H1 (cell line): ENCODE data around the gene ELL2. TPM values are rescaled to one million over a fixed set of nuclear protein-coding genes. Genes with fewer than 3 reads are reported as not detected.

Experiments
- CTCF ChIA-PET: fragments of 300-600 bp; sonication (Branson Sonifier 250); formaldehyde crosslinking; loops from one replicate; lab custom pipeline; 2021; ENCODE audit not compliant: partially characterized antibody; lab: Charles Lee
- POLR2A ChIA-PET: fragments of 300-600 bp; sonication (Branson Sonifier 250); formaldehyde crosslinking; loops from one replicate; lab custom pipeline; 2021; ENCODE audit warnings: inconsistent platforms; ENCODE audit not compliant: partially characterized antibody; lab: Charles Lee
- DNase-seq, 2 experiments: peaks; one replicate each; pipeline versions ENCODE4 v3.0.0 to v3.0.0-alpha.2; 2010 to 2022; ENCODE audit warnings: low spot score in 2 of 2, low read depth in 1 of 2, mixed read lengths in 1 of 2
- FAIRE-seq: peaks from 2 replicates; lab custom pipeline; 2011; peaks lifted over from hg19 to GRCh38; lab: Jason Lieb, UNC
- H2AFZ ChIP-seq: 2 replicates; pipeline ENCODE4 v1.8.1; 2012; ENCODE audit warnings: low read length, inconsistent platforms
- H2AK5ac ChIP-seq: 2 replicates; pipeline ENCODE4 v1.6.1; 2013; ENCODE audit warnings: low read depth, low read length
- H2BK120ac ChIP-seq: replicated peaks from 2 replicates; pipeline ENCODE3; 2013; ENCODE audit warnings: low read depth, low read length, inconsistent platforms
- H2BK12ac ChIP-seq: 2 replicates; pipeline ENCODE4 v1.6.1; 2013; ENCODE audit warnings: low read depth, low read length
- H2BK15ac ChIP-seq: 2 replicates; pipeline ENCODE4 v1.6.1; 2013; ENCODE audit warnings: low read length
- H2BK20ac ChIP-seq: 2 replicates; pipeline ENCODE4 v1.6.1; 2013; ENCODE audit warnings: low read length
- H2BK5ac ChIP-seq: 2 replicates; pipeline ENCODE4 v1.6.1; 2013; ENCODE audit warnings: low read depth, low read length
- H3K14ac ChIP-seq: 2 replicates; pipeline ENCODE4 v1.6.1; 2013; ENCODE audit warnings: inconsistent platforms; ENCODE audit not compliant: insufficient read length
- H3K18ac ChIP-seq: 2 replicates; pipeline ENCODE4 v1.6.1; 2013; ENCODE audit warnings: low read length; ENCODE audit errors: extremely low read depth
- H3K23ac ChIP-seq: 2 replicates; pipeline ENCODE4 v1.6.1; 2013; ENCODE audit warnings: inconsistent platforms; ENCODE audit not compliant: insufficient read length
- H3K23me2 ChIP-seq: 2 replicates; pipeline ENCODE4 v1.6.1; 2013; ENCODE audit warnings: low read depth, low read length
- H3K27ac ChIP-seq: 2 replicates; pipeline ENCODE4 v1.6.1; 2011; ENCODE audit warnings: low read depth, low read length, inconsistent platforms
- H3K27me3 ChIP-seq, 4 experiments: replicated peaks in 1 of 4; 1 replicate in 1 of 4; 2 replicates in 3 of 4; pipeline versions ENCODE4 v1.6.1 to v1.8.1; 2011 to 2013; ENCODE audit warnings: low read length in 3 of 4, mild to moderate bottlenecking in 3 of 4, inconsistent platforms in 2 of 4, mixed read lengths in 2 of 4, moderate library complexity in 1 of 4; ENCODE audit not compliant: control insufficient read depth in 3 of 4, insufficient read depth in 3 of 4; ENCODE audit errors: extremely low read depth in 1 of 4
- H3K36me3 ChIP-seq, 4 experiments: 2 replicates each; pipeline versions ENCODE4 v1.6.1 to v1.8.1; 2011 to 2013; ENCODE audit warnings: mild to moderate bottlenecking in 4 of 4, low read length in 3 of 4, moderate library complexity in 2 of 4, control low read depth in 1 of 4, inconsistent platforms in 1 of 4; ENCODE audit not compliant: insufficient read depth in 4 of 4, control insufficient read depth in 2 of 4
- H3K4ac ChIP-seq: replicated peaks from 2 replicates; pipeline ENCODE3; 2013; ENCODE audit warnings: low read length, low read depth, mixed read lengths, inconsistent platforms; ENCODE audit not compliant: insufficient read length
- H3K4me1 ChIP-seq, 4 experiments: replicated peaks in 1 of 4; 1 replicate in 1 of 4; 2 replicates in 3 of 4; pipeline versions ENCODE4 v1.6.1 to v1.8.1; 2011 to 2013; ENCODE audit warnings: low read length in 3 of 4, inconsistent platforms in 2 of 4, mixed read lengths in 1 of 4; ENCODE audit not compliant: insufficient read depth in 4 of 4, control insufficient read depth in 3 of 4
- H3K4me2 ChIP-seq, 2 experiments: 2 replicates each; pipeline versions ENCODE4 v1.6.1 to v1.8.1; 2011 to 2013; ENCODE audit warnings: low read depth in 2 of 2, low read length in 2 of 2, control low read depth in 1 of 2, inconsistent platforms in 1 of 2, mild to moderate bottlenecking in 1 of 2; ENCODE audit not compliant: insufficient read depth in 1 of 2
- H3K4me3 ChIP-seq, 4 experiments: fragments of 200-600, 300-600 bp in 1 of 4; sonication (generic), shearing (Covaris generic), sonication (Bioruptor Twin) in 1 of 4; 2 replicates each; pipeline versions ENCODE4 v1.5.1 to v1.8.1; 2011 to 2016; ENCODE audit warnings: low read length in 4 of 4, low read depth in 3 of 4, control low read depth in 2 of 4, inconsistent platforms in 2 of 4, mild to moderate bottlenecking in 2 of 4, mixed read lengths in 1 of 4, moderate library complexity in 1 of 4; ENCODE audit not compliant: insufficient read depth in 2 of 4; ENCODE audit errors: extremely low read depth in 1 of 4
- H3K56ac ChIP-seq: replicated peaks from 2 replicates; pipeline ENCODE3; 2013; ENCODE audit warnings: low read depth, mild to moderate bottlenecking, mixed read lengths, low read length, inconsistent platforms; ENCODE audit not compliant: insufficient read length
- H3K79me1 ChIP-seq: 2 replicates; pipeline ENCODE4 v1.6.1; 2013; ENCODE audit warnings: low read depth, low read length, control low read depth
- H3K79me2 ChIP-seq, 2 experiments: 2 replicates each; pipeline versions ENCODE4 v1.6.1 to v1.8.1; 2012 to 2013; ENCODE audit warnings: low read length in 2 of 2, mild to moderate bottlenecking in 2 of 2, inconsistent platforms in 1 of 2; ENCODE audit not compliant: insufficient read depth in 2 of 2, control insufficient read depth in 1 of 2
- H3K9ac ChIP-seq, 4 experiments: replicated peaks in 1 of 4; 1 replicate in 1 of 4; 2 replicates in 3 of 4; pipeline versions ENCODE4 v1.6.1 to v1.8.1; 2011 to 2013; ENCODE audit warnings: low read depth in 3 of 4, low read length in 3 of 4, control low read depth in 2 of 4, mild to moderate bottlenecking in 2 of 4, moderate library complexity in 2 of 4, inconsistent platforms in 1 of 4; ENCODE audit errors: extremely low read depth in 1 of 4
- H3K9me3 ChIP-seq, 2 experiments: 2 replicates each; pipeline versions ENCODE4 v1.6.1 to v1.8.1; 2012 to 2013; ENCODE audit warnings: mild to moderate bottlenecking in 2 of 2, moderate library complexity in 2 of 2, control low read depth in 1 of 2, inconsistent platforms in 1 of 2, low read depth in 1 of 2, low read length in 1 of 2, mixed read lengths in 1 of 2; ENCODE audit not compliant: insufficient read depth in 2 of 2
- H4K20me1 ChIP-seq, 2 experiments: replicated peaks in 1 of 2; 2 replicates each; pipeline versions ENCODE3 to v1.8.1; 2011 to 2013; ENCODE audit warnings: inconsistent platforms in 2 of 2, low read length in 2 of 2, mild to moderate bottlenecking in 1 of 2; ENCODE audit not compliant: insufficient read depth in 2 of 2, control insufficient read depth in 1 of 2
- H4K5ac ChIP-seq: 2 replicates; pipeline ENCODE4 v1.6.1; 2013; ENCODE audit warnings: low read length, low read depth, mixed read lengths, inconsistent platforms; ENCODE audit not compliant: insufficient read length
- H4K8ac ChIP-seq: 2 replicates; pipeline ENCODE4 v1.8.0; 2013; ENCODE audit warnings: mild to moderate bottlenecking, moderate library complexity, low read length, inconsistent platforms; ENCODE audit not compliant: insufficient read depth; ENCODE audit errors: extremely low read depth
- H4K91ac ChIP-seq: replicated peaks from 2 replicates; pipeline ENCODE3; 2013; ENCODE audit warnings: low read length, mixed read lengths, inconsistent platforms; ENCODE audit not compliant: insufficient read length
- ATF3 ChIP-seq: IDR thresholded peaks from 2 replicates; pipeline ENCODE4 v1.6.1; 2011; ENCODE audit warnings: low read depth, mild to moderate bottlenecking, low read length; ENCODE audit not compliant: insufficient read depth
- BCL11A ChIP-seq, 2 experiments: IDR thresholded peaks; one replicate each; pipeline ENCODE4 v1.6.1; 2011; ENCODE audit warnings: low read depth in 2 of 2, low read length in 2 of 2, mild to moderate bottlenecking in 2 of 2
- BRCA1 ChIP-seq: IDR thresholded peaks from 2 replicates; pipeline ENCODE4 v1.6.1; 2012; ENCODE audit warnings: low read depth, low read length, improper control_type of control experiment
- CBX5 ChIP-seq: fragments of 300-800, 300-1000 bp; sonication (generic); IDR thresholded peaks from 2 replicates; pipeline ENCODE4 v1.7.1; 2016; ENCODE audit warnings: antibody characterized with exemption, low read length, low read depth
- CHD2 ChIP-seq: IDR thresholded peaks from 2 replicates; pipeline ENCODE4 v1.6.1; 2012; ENCODE audit warnings: low read length, improper control_type of control experiment
- FOSL1 ChIP-seq: IDR thresholded peaks from 2 replicates; pipeline ENCODE4 v1.6.1; 2011; ENCODE audit warnings: mild to moderate bottlenecking, low read depth, low read length, moderate library complexity; ENCODE audit not compliant: insufficient read depth
- NANOG ChIP-seq: IDR thresholded peaks from 2 replicates; pipeline ENCODE4 v1.6.1; 2011; ENCODE audit warnings: low read length, low read depth, mild to moderate bottlenecking, inconsistent platforms; ENCODE audit not compliant: insufficient read depth, poor library complexity, severe bottlenecking
- NRF1 ChIP-seq: IDR thresholded peaks from 2 replicates; pipeline ENCODE4 v1.6.1; 2011; ENCODE audit warnings: mild to moderate bottlenecking, low read depth, low read length, improper control_type of control experiment
- PHF8 ChIP-seq: fragments of 200-600 bp; sonication (generic); conservative IDR thresholded peaks from 2 replicates; pipeline ENCODE4 v1.7.1; 2012; ENCODE audit warnings: low read depth, mild to moderate bottlenecking, inconsistent platforms, low read length, moderate library complexity
- RBBP5 ChIP-seq: IDR thresholded peaks from 2 replicates; pipeline ENCODE4 v1.7.1; 2012; ENCODE audit warnings: low read depth, mild to moderate bottlenecking, inconsistent platforms, low read length, moderate library complexity, borderline replicate concordance
- RFX5 ChIP-seq: IDR thresholded peaks from 2 replicates; pipeline ENCODE4 v1.6.1; 2011; ENCODE audit warnings: low read depth, low read length, improper control_type of control experiment, borderline replicate concordance
- RNF2 ChIP-seq: fragments of 200-900, 300-1000 bp; sonication (generic); IDR thresholded peaks from 2 replicates; pipeline ENCODE4 v1.7.1; 2016; ENCODE audit warnings: borderline replicate concordance, low read depth, mild to moderate bottlenecking, antibody characterized with exemption, low read length; ENCODE audit not compliant: poor library complexity, severe bottlenecking; ENCODE audit errors: missing control alignments
- polyA plus RNA-seq, 7 experiments: library from polyadenylated mRNA; depleted of rRNA in 3 of 7; stranded (reverse) in 5 of 7; unstranded in 2 of 7; fragments of >200 nt in 5 of 7; fragments of 200-250 nt in 2 of 7; gene quantifications; 1 replicate in 5 of 7; 2 replicates in 1 of 7; 4 replicates in 1 of 7; pipeline versions ENCODE4 v1.2.1 to v1.2.3, GENCODE V29; 2011 to 2013; ENCODE audit warnings: missing spikeins in 2 of 7, mixed read lengths in 2 of 7
- total RNA-seq: library from RNA; stranded (reverse); fragmentation: NEBNext Ultra II Directional; extraction: Animal tissue kit (Norgen Biotek cat#: 25700); gene quantifications from 2 replicates; pipeline ENCODE4 v1.2.1, GENCODE V29; 2021
- TF ChIP-seq, protein P1 (sequence below): IDR thresholded peaks from 2 replicates; pipeline ENCODE4 v1.6.1; 2012; ENCODE audit warnings: inconsistent platforms

Gene ELL2
- total and polyA plus RNA-seq, 2 of the 8 experiments (the other 6 are each of a cell fraction or from before 2014, with no cell fraction given) = 6.3 to 29.4 TPM

DNA sequence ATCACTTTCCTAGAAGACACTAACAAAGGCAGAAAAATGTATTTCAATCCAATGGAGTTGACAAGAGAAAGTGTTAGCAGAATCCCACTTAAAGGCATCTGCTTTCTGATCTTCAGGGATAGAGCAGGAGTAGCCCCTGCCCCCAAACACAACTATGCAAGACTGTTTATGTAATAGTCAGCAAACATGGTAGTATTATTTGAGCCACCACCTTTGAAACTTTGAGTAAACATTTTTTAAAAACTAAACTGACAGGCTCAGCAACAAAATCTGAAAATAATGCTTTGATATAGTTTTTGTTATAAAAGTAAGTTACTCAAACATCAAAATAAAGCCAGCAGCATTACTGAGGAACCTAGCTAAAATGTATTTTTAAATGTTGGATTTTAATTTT, 4.8 kb downstream of the ELL2 start:
- H3K79me2 ChIP-seq = peaks cover 5 to 64% of the 10 kb centered on the region in 2 experiments; a peak in 3 of 4 replicates
- no peak for TF ChIP-seq BCL11A (IDR thresholded peaks at IDR 0.05; ENCODE audit: low read depth in 2 of 2, low read length in 2 of 2)
- no peak for TF ChIP-seq CHD2
- TF ChIP-seq FOSL1 = no peak
- no peak for TF ChIP-seq RBBP5
- TF ChIP-seq, protein P1, sequence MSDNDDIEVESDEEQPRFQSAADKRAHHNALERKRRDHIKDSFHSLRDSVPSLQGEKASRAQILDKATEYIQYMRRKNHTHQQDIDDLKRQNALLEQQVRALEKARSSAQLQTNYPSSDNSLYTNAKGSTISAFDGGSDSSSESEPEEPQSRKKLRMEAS = no peak
- TF ChIP-seq NRF1 = no peak
- TF ChIP-seq ATF3 = no peak
- no peak for TF ChIP-seq RFX5
- TF ChIP-seq BRCA1 = no peak
- TF ChIP-seq RNF2 = no peak
- TF ChIP-seq PHF8 = no peak
- TF ChIP-seq NANOG = no peak
- no peak for TF ChIP-seq CBX5

More for the DNA sequence above, 4.8 kb downstream of the ELL2 start:
- DNase-seq = no peak
- Histone ChIP-seq H3K27ac (no peak overlapping the region), H4K8ac (no peak overlapping the region), H3K23ac (no peak overlapping the region), H4K20me1 (peaks cover 13 to 14% of the 10 kb centered on the region in 2 experiments), H2BK20ac (no peak overlapping the region), H4K5ac (no peak overlapping the region), H3K4ac (no peak overlapping the region), H2AFZ (no peak overlapping the region), H3K9ac (no peak overlapping the region), H3K4me2 (no peak overlapping the region), H2AK5ac (no peak overlapping the region), H2BK5ac (no peak overlapping the region), H3K27me3 (peaks cover 0 to 12% (median 9%) of the 10 kb centered on the region in 4 experiments; a peak in 5 of 7 replicates), H3K79me1 (peaks cover 3% of the 10 kb centered on the region; the same call in 1 of the 2 replicates), H3K4me1 (peaks cover 9 to 22% (median 16%) of the 10 kb centered on the region in 4 experiments; a peak in 6 of 7 replicates), H3K18ac (no peak overlapping the region), H3K14ac (no peak overlapping the region), H2BK15ac (no peak overlapping the region), H2BK12ac (no peak overlapping the region), H3K9me3 (no peaks in the 10 kb centered on the region), H3K56ac (no peak overlapping the region), H3K23me2 (peaks cover 12% of the 10 kb centered on the region), H3K36me3 (no peaks in the 10 kb centered on the region), H3K4me3 (no peak overlapping the region), H2BK120ac (no peak overlapping the region), H4K91ac (no peak overlapping the region)
- ChIA-PET CTCF (no interaction called here), POLR2A (no interaction called here)
- FAIRE-seq = no peak
